Tibial nerve (tissue), 3 donors: ENCODE data around the gene KCNJ6.

Source experiments
- POLR2A ChIP-seq, 2 donors: fragments of 450-650 bp; IDR thresholded peaks; one replicate each; pipeline ENCODE4 v1.6.1; 2017; ENCODE audit warnings: antibody characterized with exemption in 2 of 2, mild to moderate bottlenecking in 2 of 2, moderate library complexity in 2 of 2
- TF ChIP-seq, protein P1 (sequence below), 5 experiments: fragments of 200-600 bp in 3 of 5; fragments of 450-650 bp in 2 of 5; sonication (generic) in 3 of 5; IDR thresholded peaks; one replicate each; pipeline ENCODE4 v1.5.1; 2016 to 2019; ENCODE audit warnings: antibody characterized with exemption in 5 of 5, mild to moderate bottlenecking in 3 of 5, moderate library complexity in 2 of 5

- TF ChIP-seq, protein P1, sequence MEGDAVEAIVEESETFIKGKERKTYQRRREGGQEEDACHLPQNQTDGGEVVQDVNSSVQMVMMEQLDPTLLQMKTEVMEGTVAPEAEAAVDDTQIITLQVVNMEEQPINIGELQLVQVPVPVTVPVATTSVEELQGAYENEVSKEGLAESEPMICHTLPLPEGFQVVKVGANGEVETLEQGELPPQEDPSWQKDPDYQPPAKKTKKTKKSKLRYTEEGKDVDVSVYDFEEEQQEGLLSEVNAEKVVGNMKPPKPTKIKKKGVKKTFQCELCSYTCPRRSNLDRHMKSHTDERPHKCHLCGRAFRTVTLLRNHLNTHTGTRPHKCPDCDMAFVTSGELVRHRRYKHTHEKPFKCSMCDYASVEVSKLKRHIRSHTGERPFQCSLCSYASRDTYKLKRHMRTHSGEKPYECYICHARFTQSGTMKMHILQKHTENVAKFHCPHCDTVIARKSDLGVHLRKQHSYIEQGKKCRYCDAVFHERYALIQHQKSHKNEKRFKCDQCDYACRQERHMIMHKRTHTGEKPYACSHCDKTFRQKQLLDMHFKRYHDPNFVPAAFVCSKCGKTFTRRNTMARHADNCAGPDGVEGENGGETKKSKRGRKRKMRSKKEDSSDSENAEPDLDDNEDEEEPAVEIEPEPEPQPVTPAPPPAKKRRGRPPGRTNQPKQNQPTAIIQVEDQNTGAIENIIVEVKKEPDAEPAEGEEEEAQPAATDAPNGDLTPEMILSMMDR (IDR thresholded peaks at IDR 0.05): no peak
- no peak for TF ChIP-seq POLR2A (IDR thresholded peaks at IDR 0.05)
These were observed 280.0 kb downstream of the KCNJ6 start for GRCh38 chr21:37636152-37636860.
